Measurements from ENCODE around the gene GLB1L3.

The GLB1L3 gene

DNA sequence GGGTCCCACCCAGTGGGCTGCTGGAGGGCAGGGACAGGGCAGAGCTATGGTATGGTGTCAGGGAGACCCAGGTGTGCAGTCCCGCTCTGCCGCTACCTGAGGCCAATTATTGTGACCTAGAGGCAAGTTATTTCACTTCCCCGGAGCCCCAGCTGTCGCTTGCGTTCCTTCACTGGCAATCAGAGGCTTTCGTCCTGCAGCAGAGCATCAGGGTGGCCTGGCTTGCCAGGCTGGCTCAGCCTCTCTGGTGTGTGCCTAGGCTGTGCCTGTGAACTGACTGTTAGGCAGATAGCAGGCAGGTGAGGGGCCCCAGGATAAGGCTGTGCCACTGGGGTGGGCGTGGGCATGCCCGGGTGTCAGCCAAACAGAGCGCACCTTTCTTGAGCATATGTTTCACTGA, 87.0 kb downstream of the GLB1L3 start:
- DNase-seq (ENCODE audit: low spot score), result no peak

DNA sequence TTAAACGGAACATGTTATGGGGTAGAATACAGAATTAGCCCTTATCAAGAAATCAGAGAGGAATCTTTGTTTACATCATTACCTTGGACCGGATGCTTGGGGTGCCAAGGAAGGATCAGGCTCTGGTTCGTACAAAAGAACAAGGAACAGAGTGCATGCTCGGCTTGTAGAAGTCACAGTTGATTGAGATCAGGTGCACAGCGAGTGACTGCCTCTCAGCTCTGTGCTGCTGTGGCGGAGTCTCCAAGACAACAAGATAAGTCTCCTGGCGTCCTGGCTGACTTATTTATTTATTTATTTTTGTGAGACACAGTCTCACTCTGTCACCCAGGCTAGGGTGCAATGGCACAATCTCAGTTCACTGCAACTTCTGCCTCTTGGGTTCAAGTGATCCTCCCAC, 87.4 kb downstream of the GLB1L3 start:
- no peak for DNase-seq (ENCODE audit: low spot score)

DNA sequence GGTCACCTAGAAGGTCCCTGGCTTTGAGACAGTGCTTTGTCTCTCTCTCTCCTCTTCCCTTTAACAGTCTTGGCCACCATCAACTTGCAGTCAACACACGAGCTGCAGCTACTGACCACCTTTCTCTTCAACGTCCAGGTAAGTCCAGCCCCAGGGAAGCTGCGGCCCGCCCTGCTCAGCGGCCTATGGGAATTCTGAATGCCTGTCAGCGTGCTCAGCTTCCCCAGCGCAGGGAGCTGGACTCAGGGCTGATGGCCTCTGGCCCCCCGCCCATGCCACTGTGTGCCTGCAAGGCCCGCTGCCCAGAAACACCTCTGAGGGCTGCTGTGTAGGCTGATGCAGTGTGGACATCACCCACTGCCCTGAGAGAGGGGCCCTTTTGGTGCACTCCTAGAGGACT, 88.1 kb downstream of the GLB1L3 start:
- DNase-seq (ENCODE audit: low spot score), result no peak

DNA sequence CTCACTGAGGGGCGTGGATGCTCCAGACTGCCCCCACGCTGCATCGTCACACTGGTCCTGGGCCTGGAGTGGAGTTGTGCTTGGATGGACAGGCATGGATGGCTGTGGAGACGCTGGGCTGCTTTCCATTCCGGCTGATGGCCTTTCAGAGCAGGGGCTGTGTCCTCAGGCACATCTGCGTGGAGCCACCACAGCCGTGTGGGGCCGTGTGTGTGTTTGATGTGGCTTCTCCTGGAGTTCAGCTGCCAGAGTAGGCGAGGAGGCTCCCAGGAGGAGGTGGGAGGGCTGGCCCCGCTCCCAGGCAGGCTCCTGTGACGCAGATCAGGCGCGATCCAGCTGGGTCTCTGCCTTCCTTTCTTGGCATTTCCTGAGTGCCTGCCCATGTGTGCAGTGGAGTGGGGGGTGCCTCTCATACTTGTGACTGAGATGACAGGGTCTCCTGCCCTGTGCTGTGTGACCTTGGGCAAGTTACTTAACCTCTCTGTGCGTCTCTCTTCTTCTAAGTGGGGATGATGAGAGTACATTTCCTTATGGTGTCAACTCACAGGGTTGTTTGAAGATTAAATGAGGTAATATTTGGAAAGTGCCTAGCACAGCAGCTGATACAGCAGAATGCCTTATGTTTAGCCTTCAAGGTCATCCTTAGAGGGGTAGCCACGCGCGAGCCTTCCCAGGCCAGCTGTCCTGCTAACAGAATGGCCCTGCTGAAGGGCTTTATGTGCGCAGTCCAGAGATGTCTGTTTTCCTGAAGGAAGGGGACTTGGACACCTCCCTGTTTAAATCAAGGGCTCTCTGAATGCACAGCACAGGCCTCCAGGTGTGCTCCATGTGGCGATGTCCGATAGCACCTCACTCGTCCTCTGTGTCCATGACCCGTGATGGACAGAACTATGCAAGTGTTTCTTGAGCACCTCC, 89.1 kb downstream of the GLB1L3 start:
- DNase-seq (ENCODE audit: low spot score), result no peak

DNA sequence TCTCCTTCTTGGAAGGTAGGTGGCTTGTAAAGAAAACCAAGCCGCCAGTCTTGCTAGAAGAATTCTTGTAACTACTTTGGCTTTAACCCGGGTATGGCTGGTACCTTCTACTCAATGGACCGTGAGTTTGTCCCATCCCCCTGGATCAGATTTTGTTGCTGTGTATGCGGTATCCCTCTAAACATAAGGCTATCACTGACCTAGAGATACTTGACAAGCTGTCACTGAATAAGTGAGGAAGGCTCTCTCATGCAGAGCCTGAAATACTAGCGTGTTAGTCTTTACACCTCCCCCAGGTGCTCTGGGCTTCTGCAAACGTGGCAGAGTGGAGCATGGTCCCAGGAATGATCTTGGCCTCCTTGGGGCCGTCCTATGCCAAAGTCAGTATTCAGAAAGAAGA, 90.1 kb downstream of the GLB1L3 start:
- no peak for DNase-seq (ENCODE audit: low spot score)

DNA sequence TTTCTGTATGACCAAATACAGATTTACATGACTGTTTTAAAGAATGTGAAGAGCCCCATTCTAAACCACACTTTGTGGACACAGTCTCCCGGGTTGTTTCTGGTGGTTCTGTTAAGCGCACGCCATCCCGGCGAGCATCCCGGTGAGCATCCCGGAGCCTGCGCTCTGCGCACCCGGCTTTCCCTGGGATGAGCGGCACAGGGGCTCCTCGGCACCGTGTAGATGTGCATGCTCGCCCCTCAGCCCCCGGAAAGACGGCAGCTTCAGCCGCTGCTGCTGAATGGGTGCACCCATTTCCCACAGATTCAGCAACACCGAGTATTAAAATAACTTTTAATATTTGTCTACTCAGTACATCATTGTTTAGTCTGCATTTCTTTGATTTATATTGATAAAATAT, 91.6 kb downstream of the GLB1L3 start:
- no peak for DNase-seq (ENCODE audit: low spot score)

Measured in iPS-NIHi11 (cell line).